Right lobe of liver (tissue), 4 donors: Measurements from ENCODE around the gene MSX2.

Experiments
- CTCF ChIP-seq, 4 donors: fragments of 200-600 bp in 3 of 4; fragments of 450-650 bp in 1 of 4; IDR thresholded peaks; one replicate each; pipeline versions ENCODE4 v1.5.1 to v1.8.0; 2016 to 2022; ENCODE audit warnings: antibody characterized with exemption in 4 of 4, mild to moderate bottlenecking in 2 of 4
- POLR2A ChIP-seq: fragments of 450-650 bp; IDR thresholded peaks from one replicate; pipeline ENCODE4 v1.6.1; 2017; ENCODE audit warnings: antibody characterized with exemption, mild to moderate bottlenecking
- donor health status: DM: no; HTN: no; CAD: no.
- donor health status: DM: no; HTN: no; CAD: no.
- donor health status: DM: no; HTN: yes; CAD: no.

DNA sequence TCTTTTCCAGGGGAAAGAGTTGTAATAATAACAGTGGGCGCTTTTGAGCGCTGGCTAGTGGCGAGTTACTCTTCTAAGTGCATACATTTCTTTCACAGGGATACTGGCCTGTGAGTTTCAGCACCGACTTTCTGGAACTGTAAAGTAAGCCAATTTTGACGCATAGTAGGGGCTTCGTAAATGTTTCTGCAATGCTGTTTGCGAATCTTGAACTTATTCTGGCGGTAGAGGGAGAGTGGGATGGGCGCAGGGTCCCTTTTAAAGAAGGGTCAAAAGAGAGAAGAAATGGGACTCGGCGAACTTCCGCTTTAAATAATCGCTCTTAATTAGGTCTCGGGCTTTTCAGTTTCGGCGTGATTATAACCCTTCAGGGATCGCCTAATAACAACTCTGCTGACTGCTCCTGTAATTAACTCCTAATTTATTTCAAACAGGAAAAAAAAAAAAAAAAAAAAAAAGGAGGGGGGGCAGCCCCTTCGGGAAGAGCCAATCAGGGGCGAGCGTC lies 351 bp upstream of the MSX2 start:
- TF ChIP-seq POLR2A (no peak), CTCF (IDR thresholded peaks at IDR 0.05) (no peak)
